ENCODE measurements around the gene NR1I2.
A peak's percentile ranks its signal among the peaks of the same experiment; 100 is the strongest.

NR1I2 gene

DNA sequence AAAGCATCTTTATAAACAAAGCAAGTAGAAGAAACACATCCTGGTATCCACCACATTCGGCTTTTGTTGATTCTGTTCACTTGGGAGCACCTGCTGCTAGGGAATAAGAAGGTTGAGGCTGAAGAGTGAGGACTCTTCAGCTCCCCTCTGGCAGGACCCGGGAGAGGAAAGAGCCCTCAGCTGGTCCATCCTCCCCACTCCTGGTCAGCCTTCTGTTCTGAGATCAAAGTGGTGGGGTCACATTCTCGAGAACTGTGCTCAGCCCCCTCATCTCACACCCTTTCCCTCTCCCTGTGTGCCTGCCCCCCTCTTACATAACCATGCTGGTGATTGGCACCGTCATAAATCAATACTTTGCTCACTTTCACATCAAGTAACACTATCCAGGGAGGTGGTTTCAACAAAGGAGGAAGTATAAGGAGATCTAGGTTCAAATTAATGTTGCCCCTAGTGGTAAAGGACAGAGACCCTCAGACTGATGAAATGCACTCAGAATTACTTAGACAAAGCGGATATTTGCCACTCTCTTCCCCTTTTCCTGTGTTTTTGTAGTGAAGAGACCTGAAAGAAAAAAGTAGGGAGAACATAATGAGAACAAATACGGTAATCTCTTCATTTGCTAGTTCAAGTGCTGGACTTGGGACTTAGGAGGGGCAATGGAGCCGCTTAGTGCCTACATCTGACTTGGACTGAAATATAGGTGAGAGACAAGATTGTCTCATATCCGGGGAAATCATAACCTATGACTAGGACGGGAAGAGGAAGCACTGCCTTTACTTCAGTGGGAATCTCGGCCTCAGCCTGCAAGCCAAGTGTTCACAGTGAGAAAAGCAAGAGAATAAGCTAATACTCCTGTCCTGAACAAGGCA lies at the start of gene NR1I2:
Gene NR1I2, plus strand, starts transcription at position 772 of the 869 bp plus-strand sequence.
- no peak for DNase-seq (ENCODE audit: low spot score)

GRCh38 chr3:119733812-119734211 lies 48.1 kb upstream of the NR1I2 start:
- DNase-seq (ENCODE audit: low spot score): no peak

GRCh38 chr3:119738741-119739140 lies 43.2 kb upstream of the NR1I2 start:
- no peak for DNase-seq (ENCODE audit: low spot score)

DNA sequence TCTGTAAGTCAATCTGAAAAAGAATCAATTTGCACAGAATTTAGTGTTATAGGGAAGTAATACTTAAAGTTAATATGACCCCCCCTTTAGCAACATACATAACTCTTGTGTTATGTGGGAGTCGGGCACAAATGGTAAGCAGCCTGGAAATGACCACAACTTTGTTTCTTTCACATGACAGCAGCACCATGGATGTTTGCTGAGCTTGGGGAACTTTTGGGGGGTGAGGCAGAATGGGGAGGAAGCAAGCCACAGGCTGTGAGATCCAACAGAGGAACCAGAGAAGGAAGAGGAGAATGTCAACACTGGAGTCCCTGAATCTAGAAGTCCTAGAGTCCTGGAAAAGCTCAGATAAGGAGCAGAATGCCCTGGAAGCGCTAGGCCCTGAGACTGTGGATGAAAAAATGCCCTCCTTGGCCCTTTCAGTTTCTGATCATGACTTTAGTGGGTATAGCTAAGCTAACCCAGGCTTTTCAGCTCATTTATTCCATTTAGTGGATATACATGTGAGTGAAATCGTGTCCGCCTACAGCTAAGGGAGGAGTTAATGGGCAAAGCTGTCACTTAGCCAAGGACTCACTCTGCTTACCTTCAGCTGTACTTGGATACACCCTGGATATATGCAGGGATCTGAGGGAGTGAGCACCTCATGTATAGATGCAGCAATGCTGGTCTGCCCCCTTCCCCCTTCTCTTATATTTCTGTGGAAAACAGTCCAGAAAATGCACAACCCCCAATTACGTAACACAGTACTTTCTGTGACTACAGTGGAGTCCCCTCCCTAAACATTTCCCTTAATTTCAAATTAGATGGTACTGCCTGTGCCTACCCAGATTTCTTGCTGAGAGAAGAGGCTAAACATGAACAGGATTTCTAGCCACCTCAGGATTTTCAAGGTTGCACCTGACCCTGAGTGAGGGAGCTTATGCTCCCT lies 40.0 kb upstream of the NR1I2 start:
- DNase-seq (ENCODE audit: low spot score): no peak

DNA sequence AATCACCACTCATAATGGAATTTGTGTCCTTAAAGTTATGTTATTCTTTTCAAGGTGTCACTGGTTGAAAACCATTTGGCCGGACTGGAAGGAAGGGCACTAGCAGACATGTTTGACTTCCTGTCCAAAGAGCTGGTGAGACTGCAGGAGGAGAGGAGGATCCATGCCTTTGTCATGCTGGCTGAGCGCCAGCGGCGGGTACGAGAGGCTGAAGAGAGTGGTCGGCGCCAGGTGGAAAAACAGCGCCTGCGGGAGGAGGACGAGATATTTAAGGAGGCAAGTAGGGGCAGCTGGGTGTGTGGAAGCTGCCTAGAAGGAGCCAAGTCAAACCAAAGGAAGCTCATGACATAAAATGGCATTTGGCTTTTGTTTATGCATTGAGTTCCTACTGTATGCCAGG lies 38.0 kb upstream of the NR1I2 start:
- no peak for DNase-seq (ENCODE audit: low spot score)

GRCh38 chr3:119745942-119746341 lies 36.0 kb upstream of the NR1I2 start:
- DNase-seq (ENCODE audit: low spot score): no peak

- DNase-seq (ENCODE audit: low spot score): no peak
Observed at GRCh38 chr3:119746423-119746822, 35.5 kb upstream of the NR1I2 start.

DNA sequence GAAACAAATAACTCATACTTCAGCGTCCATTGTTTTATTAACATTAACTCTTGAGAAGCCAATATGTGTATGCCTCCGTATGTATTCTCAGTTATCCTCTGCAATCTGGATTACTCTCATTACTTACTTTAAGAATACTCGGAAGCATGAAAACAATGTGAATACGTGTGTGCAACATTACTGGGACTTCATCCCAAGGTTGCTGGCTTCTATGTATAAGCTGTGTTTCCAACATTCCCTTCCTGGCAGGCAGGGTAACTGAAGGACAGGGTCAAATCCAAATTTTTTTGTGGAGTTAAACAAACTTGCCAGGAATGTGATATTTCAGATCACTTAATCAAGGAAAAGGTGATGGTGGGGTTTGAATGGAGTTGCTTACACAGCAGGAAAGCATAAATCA lies 34.5 kb upstream of the NR1I2 start:
- no peak for DNase-seq (ENCODE audit: low spot score)

GRCh38 chr3:119748991-119749390 lies 32.9 kb upstream of the NR1I2 start:
- no peak for DNase-seq (ENCODE audit: low spot score)

GRCh38 chr3:119751423-119751822 lies 30.5 kb upstream of the NR1I2 start:
- no peak for DNase-seq (ENCODE audit: low spot score)

DNA sequence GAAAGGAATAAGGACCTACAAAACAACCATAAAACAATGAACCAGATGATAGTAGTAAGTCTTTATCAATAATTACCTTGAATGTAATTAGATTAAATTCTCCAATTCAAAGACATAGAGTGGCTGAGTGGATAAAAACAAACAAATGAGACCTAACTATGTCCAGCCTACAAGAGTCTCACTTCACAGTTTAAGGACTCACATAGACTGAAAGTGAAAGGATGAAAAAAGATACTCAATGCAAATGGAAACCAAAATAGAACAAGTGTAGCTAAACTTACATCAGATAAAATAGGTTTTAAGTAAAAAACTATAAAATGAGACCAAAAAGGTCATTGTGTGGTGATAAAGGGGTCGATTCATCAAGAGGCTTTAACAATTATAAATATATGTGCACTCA lies 21.9 kb upstream of the NR1I2 start:
- DNase-seq (ENCODE audit: low spot score): no peak

GRCh38 chr3:119762876-119763275 lies 19.0 kb upstream of the NR1I2 start:
- no peak for DNase-seq (ENCODE audit: low spot score)

DNA sequence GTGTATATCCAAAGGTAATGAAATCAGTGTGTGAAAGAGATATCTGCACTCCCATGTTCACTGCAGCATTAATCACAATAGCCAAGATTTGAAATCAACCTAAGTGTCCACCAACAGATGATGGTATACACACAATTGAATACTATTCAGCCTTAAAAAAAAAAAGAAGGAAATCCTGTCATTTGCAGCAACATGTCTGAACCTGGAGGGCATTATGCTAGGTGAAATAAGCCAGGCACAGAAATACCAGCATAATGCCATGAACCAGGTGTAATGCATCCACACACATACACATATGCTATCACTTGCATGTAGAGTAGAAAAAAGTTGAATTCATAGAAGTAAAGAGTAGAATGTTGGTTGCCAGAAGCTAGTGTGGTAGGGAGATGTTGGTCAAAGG lies 18.4 kb upstream of the NR1I2 start:
- DNase-seq (ENCODE audit: low spot score): no peak

- DNase-seq (ENCODE audit: low spot score): no peak
Observed at GRCh38 chr3:119765239-119765638, 16.7 kb upstream of the NR1I2 start.

- DNase-seq (ENCODE audit: low spot score): no peak
Observed at GRCh38 chr3:119767936-119768601, 13.8 kb upstream of the NR1I2 start.

GRCh38 chr3:119768668-119769393 lies 13.1 kb upstream of the NR1I2 start:
- no peak for DNase-seq (ENCODE audit: low spot score)

GRCh38 chr3:119769394-119770149 lies 12.3 kb upstream of the NR1I2 start:
- DNase-seq (ENCODE audit: low spot score): no peak

GRCh38 chr3:119774444-119774843 lies 7.5 kb upstream of the NR1I2 start:
- peak; percentile 21 for DNase-seq (ENCODE audit: low spot score)

- DNase-seq (ENCODE audit: low spot score): no peak
Observed at GRCh38 chr3:119776304-119776703, 5.6 kb upstream of the NR1I2 start.

DNA sequence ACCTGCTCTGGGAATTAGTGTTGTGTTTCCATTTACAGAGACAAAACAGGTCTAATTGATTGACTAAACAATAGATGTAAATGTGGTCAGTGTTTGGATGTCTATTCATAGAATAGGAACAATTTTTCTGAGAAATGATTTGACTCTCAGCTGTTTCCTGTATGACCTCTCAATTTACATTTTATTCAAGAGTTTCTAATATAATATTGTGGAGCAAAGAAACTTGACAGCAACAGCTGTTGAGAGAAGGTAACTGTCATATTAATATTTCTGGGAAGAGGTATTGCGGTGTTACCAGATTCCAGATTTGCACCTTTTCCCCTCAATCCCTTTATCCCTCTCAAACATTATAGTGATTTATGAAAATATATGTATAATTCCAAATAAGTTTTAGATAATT lies 3.7 kb upstream of the NR1I2 start:
- DNase-seq (ENCODE audit: low spot score): no peak

- DNase-seq (ENCODE audit: low spot score): no peak
Observed at GRCh38 chr3:119778811-119779210, 3.1 kb upstream of the NR1I2 start.
